Panc1 (cell line): ENCODE results near the gene DDX27. TPM values are rescaled to one million over a fixed set of nuclear protein-coding genes. Genes with fewer than 3 reads are reported as not detected.
A peak's percentile ranks its signal among the peaks of the same experiment; 100 is the strongest.

ENCODE experiments used
- ATAC-seq: fragments of 200-7000 bp; cut with Tn5 transposase; 2 replicates; pipeline ENCODE4 v1.9.1; 2020; ENCODE audit warnings: mild to moderate bottlenecking, moderate library complexity
- BruUV-seq: library from RNA; stranded (reverse); fragments of 400-500 nt; replicated peaks from 2 replicates; lab custom pipeline; 2021; lab: Mats Ljungman, UMichigan
- CTCF ChIA-PET: fragments of 300-600 bp; sonication (Branson Sonifier 250); formaldehyde crosslinking; loops from one replicate; lab custom pipeline; 2022; ENCODE audit warnings: antibody characterized with exemption; lab: Charles Lee
- POLR2A ChIA-PET: fragments of 300-600 bp; sonication (Branson Sonifier 250); formaldehyde crosslinking; loops from one replicate; lab custom pipeline; 2022; ENCODE audit warnings: antibody characterized with exemption; lab: Charles Lee
- DNase-seq: peaks from one replicate; pipeline ENCODE4 v3.0.0-alpha.2; 2010; ENCODE audit warnings: low read depth, low spot score
- H3K27ac ChIP-seq: 2 replicates; pipeline ENCODE4 v1.5.1; 2011; ENCODE audit warnings: mild to moderate bottlenecking, low read length, inconsistent platforms
- H3K27me3 ChIP-seq: fragments of 200-500 bp; sonication (Bioruptor generic); 2 replicates; pipeline ENCODE4 v1.6.0; 2014; ENCODE audit warnings: low read length, inconsistent platforms; ENCODE audit not compliant: control insufficient read depth, insufficient read depth
- H3K36me3 ChIP-seq: fragments of 200-500 bp; sonication (Bioruptor generic); 2 replicates; pipeline ENCODE4 v1.5.1; 2014; ENCODE audit warnings: inconsistent platforms, mild to moderate bottlenecking, low read length, moderate library complexity; ENCODE audit not compliant: control insufficient read depth, insufficient read depth
- H3K4me1 ChIP-seq: 2 replicates; pipeline ENCODE4 v1.5.1; 2011; ENCODE audit warnings: inconsistent platforms, mild to moderate bottlenecking, low read length, moderate library complexity; ENCODE audit not compliant: control insufficient read depth, insufficient read depth
- H3K4me3 ChIP-seq, 2 experiments: 2 replicates each; pipeline ENCODE4 v1.5.1; 2011 to 2012; ENCODE audit warnings: low read depth in 2 of 2, low read length in 2 of 2, mild to moderate bottlenecking in 2 of 2, inconsistent platforms in 1 of 2, moderate library complexity in 1 of 2
- H3K9me3 ChIP-seq: fragments of 200-500 bp; sonication (Bioruptor generic); 2 replicates; pipeline ENCODE4 v1.5.1; 2014; ENCODE audit warnings: low read depth, mild to moderate bottlenecking, inconsistent platforms, low read length, moderate library complexity; ENCODE audit not compliant: control insufficient read depth, insufficient read depth
- POLR2AphosphoS5 ChIP-seq: IDR thresholded peaks from 2 replicates; pipeline ENCODE4 v1.6.1; 2012; ENCODE audit warnings: mild to moderate bottlenecking, low read depth, low read length, moderate library complexity
- SIN3A ChIP-seq: IDR thresholded peaks from 2 replicates; pipeline ENCODE4 v1.6.1; 2012; ENCODE audit warnings: low read depth, mild to moderate bottlenecking, low read length, moderate library complexity, borderline replicate concordance; ENCODE audit not compliant: insufficient read depth
- TCF7L2 ChIP-seq: IDR thresholded peaks from 2 replicates; pipeline ENCODE4 v1.6.1; 2011; ENCODE audit warnings: mild to moderate bottlenecking, low read depth, low read length, inconsistent platforms
- in situ Hi-C: cut with HindIII; loops from 2 replicates; pipeline ENCODE4 v1.10.0; 2016; ENCODE audit warnings: low sequenced_read_pairs, low pct_unique_long_range_greater_than_20kb
- intact Hi-C: fragments of 100-400 bp; cut with micrococcal nuclease; formaldehyde crosslinking; loops from one replicate; pipeline ENCODE4 v1.10.0; 2022; ENCODE audit not compliant: unreplicated experiment
- total RNA-seq: library from RNA; stranded (reverse); gene quantifications from one replicate; pipeline ENCODE4 v1.2.1, GENCODE V29; 2021; ENCODE audit not compliant: unreplicated experiment
- TF ChIP-seq, protein P1 (sequence below): fragments of 450-650 bp; IDR thresholded peaks from 2 replicates; pipeline ENCODE4 v1.5.1; 2017; ENCODE audit warnings: mild to moderate bottlenecking
- TF ChIP-seq, protein P2 (sequence below), 2 experiments: IDR thresholded peaks; 2 replicates each; pipeline ENCODE4 v1.6.1; 2011 to 2012; ENCODE audit warnings: low read depth in 2 of 2, control low read depth in 1 of 2, low read length in 1 of 2, mild to moderate bottlenecking in 1 of 2, moderate library complexity in 1 of 2; ENCODE audit not compliant: insufficient read depth in 1 of 2

DDX27 gene
- total RNA-seq, 1 experiment from 2014 or later: 63.4 TPM

DNA sequence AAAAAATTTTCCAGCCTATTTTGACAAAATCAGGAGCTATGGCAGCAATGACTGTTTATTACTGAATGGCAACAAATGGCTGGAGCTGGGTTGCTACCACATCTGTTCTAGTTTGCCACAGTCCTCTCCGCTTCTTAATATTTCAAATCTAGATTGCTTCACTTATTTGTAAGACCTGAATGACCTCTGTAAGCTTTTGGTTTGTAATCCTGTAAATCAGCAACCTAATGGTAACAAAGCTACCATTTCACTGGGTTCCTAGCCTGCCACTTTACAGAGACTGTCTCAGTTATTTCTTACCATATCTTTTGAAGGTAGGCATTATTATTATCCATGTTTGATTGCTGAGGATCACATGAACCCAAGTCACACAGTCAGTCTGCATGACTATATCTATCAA, 43.2 kb downstream of the DDX27 start:
- intact Hi-C loops: no loop called here
- ATAC-seq (no peak), DNase-seq (no peak)
- H3K9me3 ChIP-seq: no peaks in the 10 kb centered on the region
- in situ Hi-C loops: no loop called here
- no peaks in the 10 kb centered on the region for H3K4me1 ChIP-seq
- BruUV-seq: TSS peak; percentile 39
- H3K27ac ChIP-seq: no peak overlapping the region
- TF ChIP-seq, protein P1, sequence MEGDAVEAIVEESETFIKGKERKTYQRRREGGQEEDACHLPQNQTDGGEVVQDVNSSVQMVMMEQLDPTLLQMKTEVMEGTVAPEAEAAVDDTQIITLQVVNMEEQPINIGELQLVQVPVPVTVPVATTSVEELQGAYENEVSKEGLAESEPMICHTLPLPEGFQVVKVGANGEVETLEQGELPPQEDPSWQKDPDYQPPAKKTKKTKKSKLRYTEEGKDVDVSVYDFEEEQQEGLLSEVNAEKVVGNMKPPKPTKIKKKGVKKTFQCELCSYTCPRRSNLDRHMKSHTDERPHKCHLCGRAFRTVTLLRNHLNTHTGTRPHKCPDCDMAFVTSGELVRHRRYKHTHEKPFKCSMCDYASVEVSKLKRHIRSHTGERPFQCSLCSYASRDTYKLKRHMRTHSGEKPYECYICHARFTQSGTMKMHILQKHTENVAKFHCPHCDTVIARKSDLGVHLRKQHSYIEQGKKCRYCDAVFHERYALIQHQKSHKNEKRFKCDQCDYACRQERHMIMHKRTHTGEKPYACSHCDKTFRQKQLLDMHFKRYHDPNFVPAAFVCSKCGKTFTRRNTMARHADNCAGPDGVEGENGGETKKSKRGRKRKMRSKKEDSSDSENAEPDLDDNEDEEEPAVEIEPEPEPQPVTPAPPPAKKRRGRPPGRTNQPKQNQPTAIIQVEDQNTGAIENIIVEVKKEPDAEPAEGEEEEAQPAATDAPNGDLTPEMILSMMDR: no peak
- TF ChIP-seq POLR2AphosphoS5 (no peak), TCF7L2 (no peak), SIN3A (no peak)
- TF ChIP-seq, protein P2, sequence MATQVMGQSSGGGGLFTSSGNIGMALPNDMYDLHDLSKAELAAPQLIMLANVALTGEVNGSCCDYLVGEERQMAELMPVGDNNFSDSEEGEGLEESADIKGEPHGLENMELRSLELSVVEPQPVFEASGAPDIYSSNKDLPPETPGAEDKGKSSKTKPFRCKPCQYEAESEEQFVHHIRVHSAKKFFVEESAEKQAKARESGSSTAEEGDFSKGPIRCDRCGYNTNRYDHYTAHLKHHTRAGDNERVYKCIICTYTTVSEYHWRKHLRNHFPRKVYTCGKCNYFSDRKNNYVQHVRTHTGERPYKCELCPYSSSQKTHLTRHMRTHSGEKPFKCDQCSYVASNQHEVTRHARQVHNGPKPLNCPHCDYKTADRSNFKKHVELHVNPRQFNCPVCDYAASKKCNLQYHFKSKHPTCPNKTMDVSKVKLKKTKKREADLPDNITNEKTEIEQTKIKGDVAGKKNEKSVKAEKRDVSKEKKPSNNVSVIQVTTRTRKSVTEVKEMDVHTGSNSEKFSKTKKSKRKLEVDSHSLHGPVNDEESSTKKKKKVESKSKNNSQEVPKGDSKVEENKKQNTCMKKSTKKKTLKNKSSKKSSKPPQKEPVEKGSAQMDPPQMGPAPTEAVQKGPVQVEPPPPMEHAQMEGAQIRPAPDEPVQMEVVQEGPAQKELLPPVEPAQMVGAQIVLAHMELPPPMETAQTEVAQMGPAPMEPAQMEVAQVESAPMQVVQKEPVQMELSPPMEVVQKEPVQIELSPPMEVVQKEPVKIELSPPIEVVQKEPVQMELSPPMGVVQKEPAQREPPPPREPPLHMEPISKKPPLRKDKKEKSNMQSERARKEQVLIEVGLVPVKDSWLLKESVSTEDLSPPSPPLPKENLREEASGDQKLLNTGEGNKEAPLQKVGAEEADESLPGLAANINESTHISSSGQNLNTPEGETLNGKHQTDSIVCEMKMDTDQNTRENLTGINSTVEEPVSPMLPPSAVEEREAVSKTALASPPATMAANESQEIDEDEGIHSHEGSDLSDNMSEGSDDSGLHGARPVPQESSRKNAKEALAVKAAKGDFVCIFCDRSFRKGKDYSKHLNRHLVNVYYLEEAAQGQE (IDR thresholded peaks at IDR 0.05; ENCODE audit: insufficient read depth in 1 of 2, low read depth in 2 of 2, low read length in 1 of 2): no peak
- POLR2A ChIA-PET: interaction anchor here (0.6 to 0.7 kb wide), 2 partner anchors 17 to 18 kb away, joined by 4 to 8 read pairs; no protein-coding TSS in a partner anchor
- H3K4me3 ChIP-seq: no peak overlapping the region
- peaks cover 29% of the 10 kb centered on the region for H3K36me3 ChIP-seq
- no peaks in the 10 kb centered on the region for H3K27me3 ChIP-seq
- CTCF ChIA-PET: interaction anchor here (0.6 kb wide), 2 partner anchors 15 to 235 kb away, joined by 3 to 5 read pairs; no protein-coding TSS in a partner anchor

- intact Hi-C loops: no loop called here
- ChIA-PET CTCF (no interaction called here), POLR2A (interaction anchor here (0.7 kb wide), 3 partner anchors 29 to 53 kb away, joined by 4 to 12 read pairs (median 8); no protein-coding TSS in a partner anchor)
- no peaks in the 10 kb centered on the region; the same call in 1 of the 2 replicates for H3K4me1 ChIP-seq
- no peak for DNase-seq
- no peaks in the 10 kb centered on the region for H3K27me3 ChIP-seq
- H3K27ac ChIP-seq: no peak overlapping the region
- BruUV-seq: no TSS peak
- peaks cover 28% of the 10 kb centered on the region for H3K36me3 ChIP-seq
- in situ Hi-C loops: no loop called here
- H3K9me3 ChIP-seq: no peaks in the 10 kb centered on the region
- TF ChIP-seq, protein P1: no peak
- no peak for TF ChIP-seq POLR2AphosphoS5
- TF ChIP-seq, protein P2 (IDR thresholded peaks at IDR 0.05; ENCODE audit: insufficient read depth in 1 of 2, low read depth in 2 of 2, low read length in 1 of 2): no peak
- TF ChIP-seq SIN3A: no peak
- no peak for TF ChIP-seq TCF7L2
- ATAC-seq: no peak
- no peak overlapping the region for H3K4me3 ChIP-seq
Measured at GRCh38 chr20:49267327-49267726, 48.1 kb downstream of the DDX27 start.
